Measurements from ENCODE around the gene PSMD14.

Gene PSMD14

DNA sequence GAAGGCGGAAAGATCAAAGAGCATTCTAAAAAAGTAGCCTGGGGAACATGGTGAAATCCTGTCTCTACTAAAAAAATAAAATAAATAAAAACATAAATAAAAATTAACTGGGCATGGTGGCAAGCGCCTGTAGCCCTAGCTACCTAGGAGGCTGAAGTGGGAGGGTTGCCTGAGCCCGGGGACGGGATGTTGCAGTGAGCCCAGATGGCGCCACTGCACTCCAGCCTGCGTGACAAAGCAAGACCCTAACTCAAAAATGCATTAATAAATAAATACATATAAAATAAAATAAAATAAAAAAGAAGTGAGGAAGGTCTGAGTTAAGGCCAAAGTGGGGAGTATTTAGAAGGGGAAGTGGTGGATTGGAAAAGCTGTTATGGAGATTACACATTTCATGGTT lies 1.3 kb upstream of the PSMD14 start:
- Histone ChIP-seq H3K4me1 (ENCODE audit: control insufficient read depth, low read depth, low read length) (no peaks in the 10 kb centered on the region), H3K4me2 (ENCODE audit: low read length) (no peak overlapping the region), H4K5ac (ENCODE audit: low read length) (no peak overlapping the region), H4K8ac (ENCODE audit: low read depth, low read length) (no peak overlapping the region), H3K56ac (ENCODE audit: low read length) (no peak overlapping the region), H2BK120ac (ENCODE audit: low read depth, low read length) (no peak overlapping the region), H3K18ac (ENCODE audit: low read length) (no peak overlapping the region), H3K4ac (ENCODE audit: low read depth, low read length) (no peak overlapping the region), H3K9ac (ENCODE audit: low read length) (no peak overlapping the region), H2BK15ac (replicated peaks; ENCODE audit: low read depth) (no peak overlapping the region), H3K27me3 (ENCODE audit: insufficient read depth, low read length, poor library complexity) (no peaks in the 10 kb centered on the region), H3K27ac (ENCODE audit: low read depth, low read length) (no peak overlapping the region), H3K79me2 (ENCODE audit: control insufficient read depth, insufficient read depth, low read length) (peaks cover 31% of the 10 kb centered on the region), H3K23ac (ENCODE audit: low read length) (no peak overlapping the region), H3K4me3 (ENCODE audit: low read length) (no peak overlapping the region), H3K36me3 (ENCODE audit: control insufficient read depth, insufficient read depth, low read length) (no peaks in the 10 kb centered on the region), H2BK5ac (ENCODE audit: low read length) (no peak overlapping the region), H2AK5ac (ENCODE audit: low read length) (no peak overlapping the region), H3K79me1 (ENCODE audit: low read length) (no peaks in the 10 kb centered on the region)
- peak; percentile 29 for DNase-seq
- WGBS (ENCODE audit: extremely low coverage, insufficient coverage, low lambda C conversion rate): no CpG with 5 or more reads among the region's 6 CpGs

GRCh38 chr2:161307676-161308075 lies 549 bp upstream of the PSMD14 start:
- no peak overlapping the region for H2BK15ac ChIP-seq (replicated peaks; ENCODE audit: low read depth)
- peak overlapping the region; percentile 69 for H3K56ac ChIP-seq (ENCODE audit: low read length)
- H3K4ac ChIP-seq (ENCODE audit: low read depth, low read length): no peak overlapping the region
- H3K23ac ChIP-seq (ENCODE audit: low read length): no peak overlapping the region
- peak; percentile 19 for DNase-seq
- H2BK5ac ChIP-seq (ENCODE audit: low read length): no peak overlapping the region
- peaks cover 35% of the 10 kb centered on the region for H3K79me2 ChIP-seq (ENCODE audit: control insufficient read depth, insufficient read depth, low read length)
- H3K4me1 ChIP-seq (ENCODE audit: control insufficient read depth, low read depth, low read length): no peaks in the 10 kb centered on the region
- no peak overlapping the region for H4K8ac ChIP-seq (ENCODE audit: low read depth, low read length)
- peak overlapping the region; percentile 30 for H3K4me2 ChIP-seq (ENCODE audit: low read length)
- no peaks in the 10 kb centered on the region for H3K79me1 ChIP-seq (ENCODE audit: low read length)
- no peak overlapping the region for H4K5ac ChIP-seq (ENCODE audit: low read length)
- no peaks in the 10 kb centered on the region for H3K36me3 ChIP-seq (ENCODE audit: control insufficient read depth, insufficient read depth, low read length)
- peak overlapping the region; percentile 8 for H3K4me3 ChIP-seq (ENCODE audit: low read length)
- H3K27me3 ChIP-seq (ENCODE audit: insufficient read depth, low read length, poor library complexity): no peaks in the 10 kb centered on the region
- peak overlapping the region; percentile 56 for H3K9ac ChIP-seq (ENCODE audit: low read length)
- H2AK5ac ChIP-seq (ENCODE audit: low read length): no peak overlapping the region
- no peak overlapping the region for H3K27ac ChIP-seq (ENCODE audit: low read depth, low read length)
- no peak overlapping the region for H2BK120ac ChIP-seq (ENCODE audit: low read depth, low read length)
- WGBS (ENCODE audit: extremely low coverage, insufficient coverage, low lambda C conversion rate): no CpG with 5 or more reads among the region's 6 CpGs
- no peak overlapping the region for H3K18ac ChIP-seq (ENCODE audit: low read length)

DNA sequence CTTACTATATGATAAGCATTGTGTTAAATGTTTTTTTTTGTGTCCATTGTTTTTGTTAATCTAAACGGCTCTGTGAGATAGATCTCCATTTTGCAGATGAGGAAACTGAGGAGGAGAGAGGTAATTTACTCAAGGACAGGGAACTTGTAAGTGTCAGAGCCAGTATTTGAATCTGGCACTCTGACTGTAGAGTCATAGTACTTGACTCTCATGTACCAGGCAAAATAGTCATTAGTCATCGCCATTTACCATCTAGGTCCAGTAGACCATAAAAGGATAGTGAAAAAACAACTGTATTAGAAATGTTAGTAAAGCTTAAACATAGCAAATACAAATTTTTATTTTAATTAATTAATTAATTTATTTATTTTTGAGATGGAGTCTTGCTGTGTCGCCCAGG lies 4.8 kb downstream of the PSMD14 start:
- DNase-seq: no peak
- peaks cover 58% of the 10 kb centered on the region for H3K79me2 ChIP-seq (ENCODE audit: control insufficient read depth, insufficient read depth, low read length)
- H2BK15ac ChIP-seq (replicated peaks; ENCODE audit: low read depth): no peak overlapping the region
- H4K8ac ChIP-seq (ENCODE audit: low read depth, low read length): no peak overlapping the region
- no peak overlapping the region for H2BK120ac ChIP-seq (ENCODE audit: low read depth, low read length)
- no peak overlapping the region for H3K9ac ChIP-seq (ENCODE audit: low read length)
- no peak overlapping the region for H3K4ac ChIP-seq (ENCODE audit: low read depth, low read length)
- no peak overlapping the region for H3K18ac ChIP-seq (ENCODE audit: low read length)
- H4K5ac ChIP-seq (ENCODE audit: low read length): no peak overlapping the region
- no peaks in the 10 kb centered on the region for H3K27me3 ChIP-seq (ENCODE audit: insufficient read depth, low read length, poor library complexity)
- no peak overlapping the region for H2AK5ac ChIP-seq (ENCODE audit: low read length)
- no peak overlapping the region for H3K27ac ChIP-seq (ENCODE audit: low read depth, low read length)
- no peaks in the 10 kb centered on the region for H3K36me3 ChIP-seq (ENCODE audit: control insufficient read depth, insufficient read depth, low read length)
- H3K4me1 ChIP-seq (ENCODE audit: control insufficient read depth, low read depth, low read length): no peaks in the 10 kb centered on the region
- no CpG with 5 or more reads among the region's 3 CpGs for WGBS (ENCODE audit: extremely low coverage, insufficient coverage, low lambda C conversion rate)
- H3K4me2 ChIP-seq (ENCODE audit: low read length): no peak overlapping the region
- H3K23ac ChIP-seq (ENCODE audit: low read length): no peak overlapping the region
- no peak overlapping the region for H3K4me3 ChIP-seq (ENCODE audit: low read length)
- H3K56ac ChIP-seq (ENCODE audit: low read length): no peak overlapping the region
- no peak overlapping the region for H2BK5ac ChIP-seq (ENCODE audit: low read length)
- H3K79me1 ChIP-seq (ENCODE audit: low read length): no peaks in the 10 kb centered on the region

GRCh38 chr2:161315380-161315779 lies 7.2 kb downstream of the PSMD14 start:
- no peak overlapping the region for H3K18ac ChIP-seq (ENCODE audit: low read length)
- H3K36me3 ChIP-seq (ENCODE audit: control insufficient read depth, insufficient read depth, low read length): no peaks in the 10 kb centered on the region

GRCh38 chr2:161316701-161317100 lies 8.5 kb downstream of the PSMD14 start:
- no peak overlapping the region for H3K4ac ChIP-seq (ENCODE audit: low read depth, low read length)
- no peak overlapping the region for H4K5ac ChIP-seq (ENCODE audit: low read length)
- no peak overlapping the region for H3K9ac ChIP-seq (ENCODE audit: low read length)
- H3K23ac ChIP-seq (ENCODE audit: low read length): no peak overlapping the region
- peaks cover 3% of the 10 kb centered on the region for H3K79me1 ChIP-seq (ENCODE audit: low read length)
- no peak overlapping the region for H4K8ac ChIP-seq (ENCODE audit: low read depth, low read length)
- peaks cover 1% of the 10 kb centered on the region for H3K4me1 ChIP-seq (ENCODE audit: control insufficient read depth, low read depth, low read length)
- peaks cover 32% of the 10 kb centered on the region for H3K79me2 ChIP-seq (ENCODE audit: control insufficient read depth, insufficient read depth, low read length)
- no peak overlapping the region for H2BK5ac ChIP-seq (ENCODE audit: low read length)
- no peak overlapping the region for H2BK120ac ChIP-seq (ENCODE audit: low read depth, low read length)
- DNase-seq: no peak
- H2BK15ac ChIP-seq (replicated peaks; ENCODE audit: low read depth): no peak overlapping the region
- no peak overlapping the region for H3K4me3 ChIP-seq (ENCODE audit: low read length)
- no peak overlapping the region for H2AK5ac ChIP-seq (ENCODE audit: low read length)
- H3K4me2 ChIP-seq (ENCODE audit: low read length): no peak overlapping the region
- no peaks in the 10 kb centered on the region for H3K36me3 ChIP-seq (ENCODE audit: control insufficient read depth, insufficient read depth, low read length)
- no peak overlapping the region for H3K18ac ChIP-seq (ENCODE audit: low read length)
- H3K27me3 ChIP-seq (ENCODE audit: insufficient read depth, low read length, poor library complexity): no peaks in the 10 kb centered on the region
- H3K27ac ChIP-seq (ENCODE audit: low read depth, low read length): no peak overlapping the region
- H3K56ac ChIP-seq (ENCODE audit: low read length): no peak overlapping the region

More at GRCh38 chr2:161315380-161315779, 7.2 kb downstream of the PSMD14 start:
- Histone ChIP-seq H3K23ac (ENCODE audit: low read length) (no peak overlapping the region), H3K9ac (ENCODE audit: low read length) (no peak overlapping the region), H3K4me1 (ENCODE audit: control insufficient read depth, low read depth, low read length) (no peaks in the 10 kb centered on the region), H2BK120ac (ENCODE audit: low read depth, low read length) (no peak overlapping the region), H3K79me2 (ENCODE audit: control insufficient read depth, insufficient read depth, low read length) (peaks cover 40% of the 10 kb centered on the region), H3K56ac (ENCODE audit: low read length) (no peak overlapping the region), H3K27me3 (ENCODE audit: insufficient read depth, low read length, poor library complexity) (no peaks in the 10 kb centered on the region), H2BK5ac (ENCODE audit: low read length) (no peak overlapping the region), H3K4me2 (ENCODE audit: low read length) (no peak overlapping the region), H2BK15ac (replicated peaks; ENCODE audit: low read depth) (no peak overlapping the region), H3K79me1 (ENCODE audit: low read length) (no peaks in the 10 kb centered on the region), H3K4me3 (ENCODE audit: low read length) (no peak overlapping the region), H3K27ac (ENCODE audit: low read depth, low read length) (no peak overlapping the region), H3K4ac (ENCODE audit: low read depth, low read length) (no peak overlapping the region), H2AK5ac (ENCODE audit: low read length) (no peak overlapping the region), H4K8ac (ENCODE audit: low read depth, low read length) (no peak overlapping the region), H4K5ac (ENCODE audit: low read length) (no peak overlapping the region)
- no peak for DNase-seq

- H3K4me2 ChIP-seq (ENCODE audit: low read length): no peak overlapping the region
- H3K27me3 ChIP-seq (ENCODE audit: insufficient read depth, low read length, poor library complexity): no peaks in the 10 kb centered on the region
- no peak overlapping the region for H3K4ac ChIP-seq (ENCODE audit: low read depth, low read length)
- H3K36me3 ChIP-seq (ENCODE audit: control insufficient read depth, insufficient read depth, low read length): no peaks in the 10 kb centered on the region
- no peak overlapping the region for H3K18ac ChIP-seq (ENCODE audit: low read length)
- no peak overlapping the region for H3K27ac ChIP-seq (ENCODE audit: low read depth, low read length)
- peaks cover 3% of the 10 kb centered on the region for H3K79me1 ChIP-seq (ENCODE audit: low read length)
- peaks cover 15% of the 10 kb centered on the region for H3K79me2 ChIP-seq (ENCODE audit: control insufficient read depth, insufficient read depth, low read length)
- H2AK5ac ChIP-seq (ENCODE audit: low read length): no peak overlapping the region
- H3K4me3 ChIP-seq (ENCODE audit: low read length): no peak overlapping the region
- no CpG with 5 or more reads among the region's 6 CpGs for WGBS (ENCODE audit: extremely low coverage, insufficient coverage, low lambda C conversion rate)
- no peak for DNase-seq
- peaks cover 2% of the 10 kb centered on the region for H3K4me1 ChIP-seq (ENCODE audit: control insufficient read depth, low read depth, low read length)
- no peak overlapping the region for H2BK15ac ChIP-seq (replicated peaks; ENCODE audit: low read depth)
- no peak overlapping the region for H2BK5ac ChIP-seq (ENCODE audit: low read length)
- no peak overlapping the region for H4K5ac ChIP-seq (ENCODE audit: low read length)
- H3K56ac ChIP-seq (ENCODE audit: low read length): no peak overlapping the region
- H3K9ac ChIP-seq (ENCODE audit: low read length): no peak overlapping the region
- H3K23ac ChIP-seq (ENCODE audit: low read length): no peak overlapping the region
- no peak overlapping the region for H2BK120ac ChIP-seq (ENCODE audit: low read depth, low read length)
- H4K8ac ChIP-seq (ENCODE audit: low read depth, low read length): no peak overlapping the region
Observed at GRCh38 chr2:161321944-161322648, 13.9 kb downstream of the PSMD14 start.
